Stimulated activated CD8-positive, alpha-beta memory T cell treated with anti-CD3 and anti-CD28 coated beads, Interleukin-12 subunit alpha, Interleukin-12 subunit beta, amount 100 ng/mL, for 1 hour (primary cell): ENCODE data around the gene BAIAP2.
"Not testable (repeated sequence)": the region's sequence is repeated elsewhere in the genome, so short reads cannot be mapped to it uniquely, and the experiment has no call there.

Source experiments
- DNase-seq: peaks from one replicate; pipeline ENCODE4 v3.0.0-alpha.2; 2020; ENCODE audit warnings: low read depth

Gene BAIAP2

DNA sequence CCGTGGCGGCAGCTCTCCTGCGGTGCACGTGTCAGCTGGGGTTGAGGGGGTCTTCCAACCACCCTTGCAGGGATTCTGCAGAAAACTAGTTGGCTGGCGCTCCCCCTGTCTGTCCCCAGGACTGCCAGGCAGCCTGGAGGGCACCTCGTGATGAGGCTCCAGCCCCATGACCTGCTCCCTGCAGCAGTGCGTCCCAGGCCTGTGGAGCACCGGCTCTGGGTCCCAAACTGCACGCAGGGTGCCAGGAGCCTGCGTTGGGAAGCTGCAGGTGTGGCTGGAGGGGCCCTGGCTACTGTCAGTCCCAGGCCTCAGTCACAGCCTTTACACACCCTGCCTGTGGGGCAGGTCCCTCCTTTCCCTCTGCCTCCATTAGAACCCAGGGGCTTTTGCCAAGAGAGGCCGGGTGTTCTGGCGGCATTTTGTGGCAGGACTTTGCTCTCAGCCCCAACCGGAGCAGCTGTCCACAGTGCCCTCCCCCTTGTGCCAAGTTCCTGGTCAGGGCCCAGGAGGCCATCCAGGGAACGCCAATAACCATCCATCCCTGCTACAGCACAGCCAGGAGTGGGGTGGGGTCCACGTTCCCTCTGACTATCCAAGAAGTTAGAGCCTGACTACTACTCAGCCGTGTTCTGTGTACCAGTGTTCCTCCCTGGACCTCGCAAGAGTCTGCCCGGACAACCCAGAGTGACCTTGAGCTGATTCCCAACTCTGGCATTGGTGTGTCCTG lies 34.2 kb upstream of the BAIAP2 start:
- no peak for DNase-seq

DNA sequence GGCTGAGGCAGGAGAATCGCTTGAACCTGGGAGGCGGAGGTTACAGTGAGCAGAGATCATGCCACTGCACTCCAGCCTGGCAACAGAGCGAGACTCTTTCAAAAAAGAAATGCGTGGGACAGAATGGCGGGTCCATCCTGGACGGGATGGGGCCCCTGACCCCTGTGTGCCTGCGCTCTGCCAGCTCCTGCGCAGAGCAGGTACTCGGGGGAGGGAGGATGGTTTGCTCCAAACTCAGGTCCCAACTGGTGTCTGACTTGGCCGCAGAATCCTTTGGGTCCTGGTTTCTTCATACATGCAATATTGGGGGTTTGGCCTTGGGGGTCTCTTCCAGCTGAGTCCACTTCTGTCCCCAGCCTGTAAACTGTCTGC lies 33.0 kb upstream of the BAIAP2 start:
- DNase-seq, result no peak

DNA sequence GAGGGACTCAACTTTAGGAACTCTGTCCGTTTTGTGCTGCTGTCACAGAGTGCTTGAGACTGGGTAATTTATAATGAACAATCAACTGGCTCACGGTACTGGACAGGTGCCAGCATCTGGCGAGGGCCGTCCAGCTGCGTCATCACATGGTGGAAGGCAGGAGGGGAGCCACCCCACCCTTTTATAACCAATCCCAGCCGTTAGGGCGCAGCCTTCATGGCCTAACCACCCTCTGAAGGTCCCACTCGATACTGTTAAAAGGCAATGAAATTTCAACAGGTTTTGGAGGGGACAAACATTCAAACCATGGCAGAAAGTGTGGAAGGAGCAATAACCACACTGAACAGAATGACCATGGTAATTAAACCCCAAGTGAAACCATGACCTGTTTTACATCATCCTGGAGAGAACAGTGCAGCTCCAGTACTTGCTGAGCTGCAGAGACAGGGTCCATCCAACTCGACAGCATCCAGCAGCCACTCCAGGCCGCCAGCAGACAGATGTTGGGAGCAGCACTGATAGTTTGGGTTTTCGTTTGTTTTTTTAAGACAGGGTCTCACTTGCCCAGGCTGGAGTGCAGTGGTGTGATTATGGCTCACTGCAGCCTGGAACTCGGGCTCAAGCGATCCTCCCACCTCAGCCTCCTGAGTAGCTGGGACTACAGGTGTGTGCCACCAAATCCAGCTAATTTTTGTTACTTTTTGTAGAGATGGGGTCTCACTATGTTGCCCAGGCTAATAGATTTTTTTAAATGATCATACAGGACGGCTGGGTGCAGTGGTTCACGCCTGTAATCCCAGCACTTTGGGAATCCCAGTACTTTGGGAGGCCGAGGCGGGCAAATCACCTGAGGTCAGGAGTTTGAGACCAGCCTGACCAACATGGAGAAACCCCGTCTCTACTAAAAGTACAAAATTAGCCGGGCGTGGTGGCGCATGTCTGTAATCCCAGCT lies 32.3 kb upstream of the BAIAP2 start:
- no peak for DNase-seq

DNA sequence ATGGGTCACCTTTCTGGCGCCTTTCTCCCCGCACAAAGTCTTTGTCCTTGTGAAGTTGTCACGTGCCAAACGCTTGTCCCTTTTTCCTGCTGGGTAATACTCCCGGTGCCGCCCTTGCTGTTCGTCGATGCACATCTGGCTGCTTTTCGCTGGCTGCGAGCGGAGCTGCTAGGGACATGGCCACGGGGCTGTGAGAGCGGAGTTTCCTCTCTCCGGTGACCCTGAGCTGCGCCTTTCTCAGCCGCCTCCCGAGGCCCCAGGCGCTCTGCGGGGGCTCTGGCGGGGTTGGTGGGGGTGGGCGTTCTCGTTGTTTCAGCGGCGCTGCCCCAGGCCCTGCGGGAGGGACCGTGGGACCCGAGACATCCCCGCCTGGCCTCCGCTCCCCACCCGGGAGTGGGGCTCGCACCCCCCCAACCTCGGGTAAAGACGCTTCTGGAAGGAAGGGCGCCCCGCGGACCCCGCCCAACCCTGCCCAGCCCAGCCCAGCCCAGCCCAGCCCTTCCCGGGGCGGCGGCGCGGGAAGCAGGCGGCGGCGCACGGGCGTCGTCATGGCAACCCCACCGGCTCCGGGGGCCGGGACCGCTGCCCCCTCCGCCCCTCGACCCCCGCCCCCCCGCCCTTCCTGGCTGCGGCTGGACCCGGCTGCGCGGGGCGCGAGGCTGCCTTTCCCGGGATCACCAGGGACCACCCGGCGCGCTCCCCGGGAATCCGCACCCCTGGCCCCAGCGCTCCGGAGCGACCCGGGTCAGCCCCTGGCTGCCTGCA lies 31.1 kb upstream of the BAIAP2 start:
- no peak for DNase-seq

DNA sequence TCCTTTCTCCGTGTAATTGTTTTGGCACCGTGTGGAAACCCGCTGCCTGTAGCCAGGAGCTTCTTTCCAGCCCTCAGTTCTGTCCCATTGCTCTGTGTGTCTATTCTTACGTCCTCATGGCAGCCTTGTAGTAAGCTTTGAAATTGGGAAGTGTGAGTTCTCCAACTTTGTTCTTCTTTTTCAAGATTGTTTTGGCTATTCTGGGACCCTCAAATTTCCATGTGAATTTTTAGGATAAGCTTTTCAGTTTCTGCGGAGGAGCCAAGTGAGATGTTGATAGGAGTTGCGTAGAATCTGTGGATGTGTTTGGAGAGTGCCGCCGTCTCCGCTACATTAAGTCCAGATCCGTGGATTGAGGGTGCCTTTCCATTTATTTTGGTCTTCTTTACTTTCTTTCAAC lies 28.1 kb upstream of the BAIAP2 start:
- DNase-seq, result no peak

DNA sequence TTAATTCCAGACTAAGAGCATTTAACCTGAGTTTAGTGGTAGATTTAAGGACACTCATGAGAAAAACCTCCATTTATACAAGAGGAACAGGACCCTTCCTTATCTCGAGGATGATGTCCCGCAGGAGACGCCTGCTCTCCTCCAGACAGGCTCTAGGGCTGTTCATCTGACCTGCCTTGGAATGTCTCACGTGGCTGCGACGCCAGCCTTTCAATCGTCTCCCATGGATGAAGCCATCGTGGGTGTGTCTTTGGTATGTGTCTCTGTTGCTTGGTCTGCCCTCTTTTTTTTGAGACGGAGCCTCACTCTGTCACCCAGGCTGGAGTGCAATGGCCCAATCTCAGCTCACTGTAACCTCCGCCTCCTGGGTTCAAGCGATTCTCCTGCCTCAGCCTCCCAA lies 26.8 kb upstream of the BAIAP2 start:
- DNase-seq, result no peak

DNA sequence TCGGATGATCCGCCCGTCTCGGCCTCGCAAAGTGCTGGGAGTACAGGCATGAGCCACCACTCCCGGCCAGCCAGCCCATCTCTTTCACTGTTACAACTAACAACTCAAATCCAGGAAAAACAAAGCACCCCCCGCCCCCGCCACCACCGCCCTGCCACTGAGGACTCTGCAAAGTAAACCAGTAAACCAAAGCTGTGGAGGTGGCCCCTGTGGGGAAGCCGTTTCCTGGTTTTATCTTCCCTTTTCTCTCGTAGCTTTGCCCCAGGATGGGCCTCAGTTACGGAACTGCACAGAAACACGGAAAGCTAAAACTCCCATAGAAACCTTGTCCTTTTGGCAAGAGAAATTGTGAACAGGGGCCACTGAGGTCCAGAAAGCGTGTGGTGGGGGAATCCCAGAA lies 25.8 kb upstream of the BAIAP2 start:
- no peak for DNase-seq

DNA sequence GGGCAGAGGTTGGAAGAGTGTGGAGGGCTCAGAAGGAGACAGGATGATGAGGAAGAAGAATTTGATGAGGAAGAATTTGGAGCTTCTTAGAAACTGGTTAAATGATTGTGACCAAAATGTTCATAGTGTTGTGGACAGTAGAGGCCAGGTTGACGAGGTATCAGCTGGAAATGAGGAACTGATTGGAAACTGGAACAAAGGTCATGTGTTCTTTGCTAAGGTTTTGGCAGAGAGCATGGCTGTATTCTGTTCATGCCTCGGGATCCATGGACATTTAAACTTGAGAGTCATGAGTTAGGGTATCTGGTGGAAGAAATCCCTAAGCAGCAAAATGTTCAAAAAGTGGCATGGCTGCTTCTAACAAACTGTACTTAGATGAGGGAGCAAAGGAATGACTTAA lies 24.0 kb upstream of the BAIAP2 start:
- DNase-seq, result no peak

DNA sequence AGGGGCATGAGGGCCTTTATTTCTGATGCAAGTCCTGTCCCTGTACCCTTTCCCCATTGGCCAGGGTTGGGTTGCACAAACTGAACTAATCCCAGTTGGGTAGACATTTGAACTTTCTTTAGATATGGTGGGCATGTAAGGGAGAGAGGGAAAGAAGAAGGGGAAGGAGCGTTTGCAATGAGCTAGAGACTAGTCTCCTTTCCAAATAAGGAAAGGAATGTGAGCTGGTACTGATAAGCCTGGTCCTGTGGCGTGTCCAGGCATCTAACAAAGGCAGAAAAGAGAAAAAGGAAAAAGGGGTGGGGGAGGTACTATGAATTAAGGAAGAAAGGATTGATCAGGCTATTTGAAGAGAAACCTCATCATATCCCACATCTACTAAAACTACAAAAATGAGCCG lies 23.0 kb upstream of the BAIAP2 start:
- no peak for DNase-seq

DNA sequence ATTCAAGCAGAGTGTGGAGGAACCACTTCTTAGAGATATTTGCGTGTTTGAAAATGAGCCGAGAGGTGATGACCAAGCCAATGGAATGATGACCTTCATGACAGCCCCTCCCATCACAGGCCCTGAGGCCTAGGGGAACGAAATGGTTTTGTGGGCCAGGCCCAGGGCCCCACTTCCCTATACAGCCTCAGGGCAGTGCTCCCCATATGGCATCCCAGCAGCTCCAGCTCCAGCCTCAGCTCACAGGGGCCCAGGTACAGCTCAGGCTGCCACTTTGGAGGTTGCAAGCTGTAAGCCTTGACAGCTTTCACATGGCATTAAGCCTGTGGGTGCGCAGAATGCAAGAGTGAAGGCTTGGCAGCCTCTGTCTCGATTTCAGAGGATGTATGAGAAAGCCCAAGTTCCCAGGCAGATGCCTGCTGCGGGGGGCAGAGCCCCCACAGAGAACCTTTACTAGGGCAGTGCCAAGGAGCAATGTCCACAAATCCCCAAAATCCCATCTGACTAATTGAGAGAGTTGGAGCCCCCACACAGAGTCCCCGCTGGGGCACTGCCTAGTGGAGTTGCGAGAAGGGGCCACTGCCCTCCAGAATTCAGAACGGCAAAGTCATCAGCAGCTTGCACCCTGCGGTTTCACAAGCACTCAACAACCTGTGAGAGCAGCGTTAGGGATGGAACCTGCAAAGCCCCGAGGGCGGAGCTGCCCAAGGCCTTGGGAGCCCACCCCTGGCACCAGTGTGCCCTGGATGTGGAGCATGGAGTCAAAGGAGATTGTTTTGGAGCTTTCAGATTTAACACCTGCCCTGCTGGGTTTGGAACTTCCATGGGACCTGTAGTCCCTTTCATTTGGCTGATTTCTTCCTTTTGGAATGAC lies 22.1 kb upstream of the BAIAP2 start:
- DNase-seq, result no peak

DNA sequence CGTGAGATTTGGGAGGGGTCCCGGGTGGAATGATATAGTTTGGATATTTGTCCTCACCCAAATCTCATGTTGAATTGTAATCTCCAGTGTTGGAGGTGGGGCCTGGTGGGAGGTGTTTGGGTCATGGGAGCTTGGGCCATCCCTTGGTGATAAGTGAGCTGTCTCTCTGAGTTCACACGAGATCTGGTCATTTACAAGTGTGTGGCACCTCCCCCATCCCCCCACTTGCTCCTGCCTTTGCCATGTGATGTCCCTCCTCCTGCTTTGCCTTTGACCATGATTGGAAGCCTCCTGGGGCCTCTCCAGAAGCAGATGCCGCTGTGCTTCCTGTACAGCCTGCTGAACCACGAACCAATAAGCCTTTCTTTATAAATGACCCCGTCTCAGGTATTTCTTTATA lies 21.3 kb upstream of the BAIAP2 start:
- no peak for DNase-seq

DNA sequence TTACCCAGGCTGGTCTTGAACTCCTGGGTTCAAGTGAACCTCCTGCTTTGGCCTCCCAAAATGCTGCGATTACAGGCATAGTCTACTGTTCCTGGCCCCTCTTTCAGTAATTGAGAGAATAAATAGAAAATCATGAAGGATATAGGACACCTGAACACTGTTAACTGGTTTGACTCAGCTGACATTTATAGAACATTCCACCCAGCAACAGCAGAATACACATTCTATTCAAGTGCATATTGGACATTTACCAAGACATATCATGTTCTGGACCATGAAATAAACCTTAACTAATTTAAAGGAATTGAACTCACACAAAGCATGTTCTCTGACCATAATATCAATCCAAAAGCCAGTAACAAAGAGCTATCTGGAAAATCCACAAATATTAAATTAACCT lies 19.8 kb upstream of the BAIAP2 start:
- DNase-seq, result no peak

DNA sequence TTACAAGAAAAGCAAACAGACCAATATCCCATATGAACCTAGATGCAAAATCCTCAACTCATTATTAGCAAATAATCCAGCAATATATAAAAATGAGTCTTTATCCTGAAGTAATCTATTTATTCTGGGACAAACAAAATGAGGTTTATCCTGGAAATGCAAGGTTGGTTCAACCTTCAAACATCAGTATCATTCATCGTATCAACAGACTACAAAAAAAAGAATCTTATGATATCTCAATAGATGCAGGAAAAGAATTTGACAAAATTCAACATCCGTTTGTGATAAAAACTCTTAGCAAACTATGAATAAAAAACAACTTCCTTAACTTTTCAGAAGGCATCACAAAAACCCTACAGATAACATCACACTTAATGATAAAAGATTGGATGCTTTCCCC lies 18.4 kb upstream of the BAIAP2 start:
- DNase-seq, result no peak

DNA sequence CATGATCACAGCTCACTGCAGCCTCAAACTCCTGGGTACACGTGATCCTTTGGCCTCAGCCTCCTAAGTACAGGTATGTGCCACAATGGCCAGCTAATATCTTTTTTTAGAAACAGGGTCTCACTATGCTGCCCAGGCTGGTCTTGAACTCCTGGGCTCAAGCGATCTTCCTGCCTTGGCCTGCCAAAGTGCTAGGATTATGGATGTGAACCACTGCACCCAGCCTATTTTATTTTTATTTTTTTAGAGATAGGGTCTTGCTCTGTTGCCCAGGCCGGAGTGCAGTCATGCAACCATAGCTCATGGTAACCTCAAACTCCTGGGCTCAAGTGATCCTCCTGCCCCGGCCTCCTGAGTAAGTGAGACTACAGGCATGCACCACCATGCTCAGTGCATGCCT lies 17.6 kb upstream of the BAIAP2 start:
- DNase-seq, result not testable (repeated sequence)

DNA sequence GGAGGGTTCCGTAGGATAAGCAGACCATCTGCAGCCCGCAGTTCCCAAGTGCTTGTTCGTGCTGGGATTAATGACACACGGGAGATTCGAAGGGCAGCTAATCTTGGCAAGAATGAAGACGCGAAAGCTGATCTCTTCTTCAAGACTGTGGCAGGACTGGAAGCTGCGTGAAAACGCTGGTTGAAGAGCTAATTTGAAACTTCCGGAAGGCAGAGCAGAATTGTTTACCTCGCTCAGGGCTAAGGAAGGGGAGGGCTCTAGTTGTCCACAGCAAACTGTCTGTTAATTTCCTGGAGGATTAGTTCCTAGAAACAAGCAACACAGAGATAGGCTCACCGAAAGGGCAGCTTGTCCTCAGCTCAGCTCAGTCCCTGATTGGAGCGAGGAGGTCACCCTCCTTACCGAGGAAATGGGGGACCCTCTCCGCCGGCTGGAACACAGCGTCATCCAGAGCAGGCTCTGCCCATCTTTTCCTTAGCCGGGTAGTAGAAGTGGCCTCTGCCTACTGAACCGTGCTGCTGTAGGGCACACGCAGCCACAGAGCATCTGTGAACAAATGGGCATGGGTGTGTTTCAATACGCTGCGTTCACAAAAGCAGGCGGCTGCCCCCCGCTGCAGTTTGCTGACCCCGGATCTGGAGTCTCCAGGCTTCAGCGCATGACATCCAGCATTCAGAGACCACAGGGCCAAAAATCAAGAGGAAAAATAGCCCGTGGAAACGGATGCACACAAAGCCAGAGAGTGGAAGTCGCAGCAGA lies 16.7 kb upstream of the BAIAP2 start:
- no peak for DNase-seq

DNA sequence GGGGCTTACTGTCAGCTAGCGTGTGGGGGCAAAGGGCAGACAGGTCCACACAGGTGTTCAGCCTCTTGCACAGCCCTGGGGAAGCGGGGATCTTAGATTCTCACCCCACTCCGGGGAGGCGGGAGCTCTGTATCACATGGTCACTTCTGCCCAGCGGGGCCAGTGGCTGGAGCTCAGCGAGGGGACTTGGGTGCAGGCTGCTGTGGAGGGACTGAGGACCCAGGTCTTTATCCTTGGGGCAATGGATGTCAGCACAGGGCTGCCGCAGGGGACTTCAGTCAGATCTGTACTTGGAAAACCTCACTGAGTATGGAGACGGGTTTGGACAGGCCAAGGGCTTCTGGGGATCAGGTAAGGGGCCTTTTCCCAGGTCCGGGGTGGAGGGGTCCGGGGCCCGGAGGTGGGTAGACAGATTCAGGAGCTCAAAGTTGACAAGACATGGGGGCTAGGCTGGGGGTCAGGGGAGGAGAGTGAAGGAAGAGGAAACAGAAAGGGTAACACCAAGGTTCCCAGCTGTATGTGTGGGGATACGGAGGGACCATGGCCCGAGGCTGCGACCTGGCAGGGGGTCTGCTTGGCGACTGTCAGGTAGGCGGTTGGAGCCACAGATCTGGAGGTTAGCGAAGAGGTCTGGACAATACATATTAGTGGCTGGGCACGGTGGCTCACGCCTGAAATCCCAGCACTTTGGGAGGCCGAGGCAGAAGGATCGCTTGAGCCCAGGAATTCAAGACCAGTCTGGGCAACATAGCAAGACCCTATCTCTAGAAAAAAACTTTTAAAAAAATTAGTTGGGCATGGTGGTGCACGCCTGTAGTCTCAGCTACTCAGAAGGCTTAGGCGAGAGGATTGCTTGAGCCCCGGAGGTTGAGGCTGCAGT lies 15.1 kb upstream of the BAIAP2 start:
- no peak for DNase-seq

DNA sequence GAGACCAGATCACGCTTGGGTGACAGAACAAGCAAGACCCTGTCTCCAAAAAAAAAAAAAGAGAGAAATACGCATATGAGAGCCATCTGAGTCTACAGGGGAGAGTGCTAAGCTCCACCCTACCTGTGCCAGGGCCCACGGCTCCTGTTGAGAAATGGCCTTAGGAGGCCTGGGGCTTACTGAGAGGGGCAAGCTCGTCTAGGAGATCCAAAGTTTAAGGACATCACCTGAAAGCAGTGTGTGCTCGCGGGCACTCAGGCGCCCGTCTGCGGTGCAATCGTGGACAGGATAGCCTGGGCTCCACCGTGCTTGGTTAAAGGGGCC lies 14.5 kb upstream of the BAIAP2 start:
- no peak for DNase-seq

DNA sequence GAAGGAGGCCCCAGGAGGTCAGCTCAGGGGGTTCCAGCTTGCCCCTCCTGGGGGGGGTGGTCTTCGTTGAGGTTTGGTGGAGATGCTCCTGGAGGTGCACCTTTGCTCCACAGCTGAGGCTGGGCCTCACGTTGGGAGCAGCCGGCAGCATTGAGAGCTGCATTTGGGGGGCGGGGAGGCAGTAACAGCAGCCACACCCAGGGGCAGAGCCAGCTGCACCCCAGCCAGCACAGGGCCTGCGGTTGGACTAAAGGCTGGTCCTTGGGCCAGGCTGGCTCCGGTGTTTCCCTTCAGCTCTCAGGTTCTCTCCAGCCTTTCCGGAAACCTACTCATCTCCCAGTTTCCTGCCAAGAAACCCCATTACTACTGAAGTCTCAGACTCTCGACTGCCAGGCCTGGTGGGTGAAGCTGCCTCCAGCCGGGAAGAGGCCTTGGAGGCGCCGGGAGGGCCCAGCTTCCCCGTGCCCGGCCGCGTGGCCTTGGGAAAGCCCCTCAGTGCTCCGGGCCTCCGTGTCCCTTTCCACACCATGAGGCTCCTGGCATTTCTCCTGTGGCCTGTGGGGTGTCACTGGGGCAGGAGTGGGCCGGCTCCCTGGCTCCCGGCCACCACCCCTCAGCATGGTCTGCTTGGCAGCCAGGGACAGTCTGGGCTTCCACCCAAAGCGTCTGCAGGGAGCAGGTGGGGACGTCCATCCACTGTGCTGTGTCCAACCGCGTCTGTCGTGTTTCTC lies 14.0 kb upstream of the BAIAP2 start:
- DNase-seq, result no peak

DNA sequence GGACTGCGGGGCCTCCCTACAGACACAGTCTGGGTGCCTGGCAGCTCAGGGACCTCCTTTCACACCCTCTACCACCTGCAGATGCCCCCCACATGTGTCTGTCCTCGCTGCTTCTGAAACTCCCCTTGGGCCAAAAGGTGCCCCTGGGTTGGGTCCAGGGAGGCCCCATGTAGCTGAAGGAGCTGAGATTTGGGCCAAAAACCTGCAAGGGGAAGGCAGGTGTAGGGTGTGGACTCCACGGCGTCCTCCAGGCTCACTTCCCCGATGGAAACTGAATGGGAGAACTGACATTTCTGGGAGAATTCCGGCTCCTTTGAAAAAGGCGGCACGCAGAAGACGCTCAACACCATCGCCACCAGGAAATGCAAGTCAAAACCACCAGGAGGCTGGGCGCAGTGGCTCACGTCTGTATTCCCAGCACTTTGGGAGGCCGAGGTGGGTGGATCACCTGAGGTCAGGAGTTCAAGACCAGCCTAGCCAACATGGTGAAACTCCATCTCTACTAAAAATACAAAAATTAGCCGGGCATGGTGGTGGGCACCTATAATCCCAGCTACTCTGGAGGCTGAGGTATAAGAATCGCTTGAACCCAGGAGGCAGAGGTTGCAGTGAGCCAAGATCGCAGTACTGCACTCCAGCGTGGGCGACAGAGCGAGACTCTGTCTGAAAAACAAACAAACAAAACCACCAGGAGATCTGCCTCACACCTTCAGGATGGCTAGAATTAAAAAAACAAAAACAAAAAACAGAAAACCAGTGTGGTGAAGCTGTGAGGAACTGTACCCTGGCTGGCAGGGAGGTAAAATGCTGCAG lies 13.2 kb upstream of the BAIAP2 start:
- no peak for DNase-seq
